CD1c-positive myeloid dendritic cell (primary cell): ENCODE results near the gene LALBA.
"Not testable (repeated sequence)": the region's sequence is repeated elsewhere in the genome, so short reads cannot be mapped to it uniquely, and the experiment has no call there.

Source experiments
- DNase-seq: peaks from one replicate; pipeline ENCODE4 v3.0.0-alpha.2; 2016; ENCODE audit errors: extremely low spot score

The LALBA gene

GRCh38 chr12:48527891-48528670 lies 41.8 kb downstream of the LALBA start:
- no peak for DNase-seq

- no peak for DNase-seq
Observed at GRCh38 chr12:48525332-48525731, 44.5 kb downstream of the LALBA start, which contains the start of gene OR8S1. Gene OR8S1 (plus strand): TSS chr12:48525632. CDS start chr12:48525632, 0 bp downstream.

- not testable (repeated sequence) for DNase-seq
Observed at GRCh38 chr12:48520381-48520780, 49.5 kb downstream of the LALBA start.
